Colon (tissue), 2 donors: ENCODE results near the gene TTC32.
"Not testable (repeated sequence)": the region's sequence is repeated elsewhere in the genome, so short reads cannot be mapped to it uniquely, and the experiment has no call there.

Experiments used
- FAIRE-seq: peaks from 2 replicates; lab custom pipeline; 2012; peaks lifted over from hg19 to GRCh38; lab: Jason Lieb, UNC
- donor health status: control.
- donor health status: control.

Gene TTC32

GRCh38 chr2:19901442-19902215, at the start of gene TTC32:
TSS of gene TTC32 (minus strand) at chr2:19901983. CDS start at chr2:19901854, 129 bp downstream.
- FAIRE-seq, result no peak

- no peak for FAIRE-seq
Measured at GRCh38 chr2:19949071-19949470, 47.3 kb upstream of the TTC32 start.

GRCh38 chr2:19947184-19947940, 45.6 kb upstream of the TTC32 start:
- no peak for FAIRE-seq

- FAIRE-seq, result no peak
Measured at GRCh38 chr2:19944205-19944845, 42.5 kb upstream of the TTC32 start.

GRCh38 chr2:19943189-19943588, 41.4 kb upstream of the TTC32 start:
- no peak for FAIRE-seq

GRCh38 chr2:19942199-19942598, 40.4 kb upstream of the TTC32 start:
- FAIRE-seq, result no peak

GRCh38 chr2:19937004-19937403, 35.2 kb upstream of the TTC32 start:
- no peak for FAIRE-seq

GRCh38 chr2:19936203-19936602, 34.4 kb upstream of the TTC32 start:
- FAIRE-seq, result no peak

GRCh38 chr2:19933351-19933981, 31.7 kb upstream of the TTC32 start:
- no peak for FAIRE-seq

GRCh38 chr2:19932928-19933327, 31.1 kb upstream of the TTC32 start:
- FAIRE-seq, result no peak

- no peak for FAIRE-seq
Measured at GRCh38 chr2:19929226-19929625, 27.4 kb upstream of the TTC32 start.

GRCh38 chr2:19927816-19928215, 26.0 kb upstream of the TTC32 start:
- FAIRE-seq, result not testable (repeated sequence)

GRCh38 chr2:19924526-19924925, 22.7 kb upstream of the TTC32 start:
- not testable (repeated sequence) for FAIRE-seq

GRCh38 chr2:19922188-19922587, 20.4 kb upstream of the TTC32 start:
- FAIRE-seq, result not testable (repeated sequence)

GRCh38 chr2:19916385-19916950, 14.7 kb upstream of the TTC32 start:
- no peak for FAIRE-seq

GRCh38 chr2:19914266-19914975, 12.6 kb upstream of the TTC32 start:
- FAIRE-seq, result no peak

- no peak for FAIRE-seq
Measured at GRCh38 chr2:19911808-19912509, 10.2 kb upstream of the TTC32 start.

- FAIRE-seq, result no peak
Measured at GRCh38 chr2:19902216-19902740, 495 bp upstream of the TTC32 start.

- FAIRE-seq, result no peak
Measured at GRCh38 chr2:19900931-19901441, 797 bp downstream of the TTC32 start.
